ENCODE results near the gene ATF7IP2. TPM values are rescaled to one million over a fixed set of nuclear protein-coding genes. Genes with fewer than 3 reads are reported as not detected.

Gene ATF7IP2
- polyA plus RNA-seq, 4 donors: 19.2 to 24.3 (median 19.5) TPM

GRCh38 chr16:10509534-10510025 lies 123.7 kb downstream of the ATF7IP2 start:
- peak; percentile 58 to 78 (median 70) for DNase-seq (ENCODE audit: low read depth in 4 of 4, low spot score in 3 of 4)

GRCh38 chr16:10510279-10510678 lies 124.4 kb downstream of the ATF7IP2 start:
- DNase-seq (ENCODE audit: low read depth in 4 of 4, low spot score in 3 of 4): no peak

- DNase-seq (ENCODE audit: low read depth in 4 of 4, low spot score in 3 of 4): no peak
Measured at GRCh38 chr16:10511829-10512228, 126.0 kb downstream of the ATF7IP2 start.

- DNase-seq (ENCODE audit: low read depth in 4 of 4, low spot score in 3 of 4): peak in 3 of 4 donors; percentile 12 to 48 (median 47)
Measured at GRCh38 chr16:10514369-10515055, 128.7 kb downstream of the ATF7IP2 start.

GRCh38 chr16:10517868-10518267 lies 132.0 kb downstream of the ATF7IP2 start:
- DNase-seq (ENCODE audit: low read depth in 4 of 4, low spot score in 3 of 4): no peak

- no peak for DNase-seq (ENCODE audit: low read depth in 4 of 4, low spot score in 3 of 4)
Measured at GRCh38 chr16:10518479-10519041, 132.7 kb downstream of the ATF7IP2 start.

- DNase-seq (ENCODE audit: low read depth in 4 of 4, low spot score in 3 of 4): no peak
Measured at GRCh38 chr16:10519297-10519696, 133.4 kb downstream of the ATF7IP2 start.

- DNase-seq (ENCODE audit: low read depth in 4 of 4, low spot score in 3 of 4): no peak
Measured at GRCh38 chr16:10519929-10520868, 134.3 kb downstream of the ATF7IP2 start.

- no peak for DNase-seq (ENCODE audit: low read depth in 4 of 4, low spot score in 3 of 4)
Measured at GRCh38 chr16:10520869-10521578, 135.2 kb downstream of the ATF7IP2 start.

- peak in 3 of 4 donors; percentile 63 to 68 (median 66) for DNase-seq (ENCODE audit: low read depth in 4 of 4, low spot score in 3 of 4)
Measured at GRCh38 chr16:10521681-10522274, 135.9 kb downstream of the ATF7IP2 start.

GRCh38 chr16:10522966-10523365 lies 137.1 kb downstream of the ATF7IP2 start:
- DNase-seq (ENCODE audit: low read depth in 4 of 4, low spot score in 3 of 4): no peak

- DNase-seq (ENCODE audit: low read depth in 4 of 4, low spot score in 3 of 4): no peak
Measured at GRCh38 chr16:10525214-10525825, 139.5 kb downstream of the ATF7IP2 start.

- no peak for DNase-seq (ENCODE audit: low read depth in 4 of 4, low spot score in 3 of 4)
Measured at GRCh38 chr16:10526962-10527361, 141.1 kb downstream of the ATF7IP2 start.

GRCh38 chr16:10528635-10529034 lies 142.8 kb downstream of the ATF7IP2 start:
- DNase-seq (ENCODE audit: low read depth in 4 of 4, low spot score in 3 of 4): no peak

- no peak for DNase-seq (ENCODE audit: low read depth in 4 of 4, low spot score in 3 of 4)
Measured at GRCh38 chr16:10529895-10530669, 144.2 kb downstream of the ATF7IP2 start.

- DNase-seq (ENCODE audit: low read depth in 4 of 4, low spot score in 3 of 4): no peak
Measured at GRCh38 chr16:10530685-10531084, 144.8 kb downstream of the ATF7IP2 start.

- no peak for DNase-seq (ENCODE audit: low read depth in 4 of 4, low spot score in 3 of 4)
Measured at GRCh38 chr16:10531582-10531981, 145.7 kb downstream of the ATF7IP2 start.
